Measurements from ENCODE around the gene DKK3. TPM values are rescaled to one million over a fixed set of nuclear protein-coding genes. Genes with fewer than 3 reads are reported as not detected.
A peak's percentile ranks its signal among the peaks of the same experiment; 100 is the strongest.

Gene DKK3
- total RNA-seq, 1 experiment from 2014 or later: 3.1 TPM

- no peak for DNase-seq (ENCODE audit: low read depth, low spot score)
- in situ Hi-C loops (cut with HindIII; ENCODE audit: low pct_unique_long_range_greater_than_20kb, low sequenced_read_pairs): no loop called here
Measured at GRCh38 chr11:11989774-11990744, 18.4 kb downstream of the DKK3 start.

- in situ Hi-C loops (cut with HindIII; ENCODE audit: low pct_unique_long_range_greater_than_20kb, low sequenced_read_pairs): no loop called here
- DNase-seq (ENCODE audit: low read depth, low spot score): no peak
Measured at GRCh38 chr11:11988681-11989261, 19.7 kb downstream of the DKK3 start.

- DNase-seq (ENCODE audit: low read depth, low spot score): no peak
- in situ Hi-C loops (cut with HindIII; ENCODE audit: low pct_unique_long_range_greater_than_20kb, low sequenced_read_pairs): no loop called here
Measured at GRCh38 chr11:11988099-11988651, 20.3 kb downstream of the DKK3 start.

GRCh38 chr11:11987503-11988022 lies 20.9 kb downstream of the DKK3 start:
- in situ Hi-C loops (cut with HindIII; ENCODE audit: low pct_unique_long_range_greater_than_20kb, low sequenced_read_pairs): no loop called here
- peak; percentile 36 for DNase-seq (ENCODE audit: low read depth, low spot score)

- no peak for DNase-seq (ENCODE audit: low read depth, low spot score)
- in situ Hi-C loops (cut with HindIII; ENCODE audit: low pct_unique_long_range_greater_than_20kb, low sequenced_read_pairs): no loop called here
Measured at GRCh38 chr11:11985954-11986949, 22.2 kb downstream of the DKK3 start.

GRCh38 chr11:11985016-11985715 lies 23.3 kb downstream of the DKK3 start:
- in situ Hi-C loops (cut with HindIII; ENCODE audit: low pct_unique_long_range_greater_than_20kb, low sequenced_read_pairs): no loop called here
- DNase-seq (ENCODE audit: low read depth, low spot score): no peak

- in situ Hi-C loops (cut with HindIII; ENCODE audit: low pct_unique_long_range_greater_than_20kb, low sequenced_read_pairs): no loop called here
- no peak for DNase-seq (ENCODE audit: low read depth, low spot score)
Measured at GRCh38 chr11:11984563-11984962, 23.9 kb downstream of the DKK3 start.

- in situ Hi-C loops (cut with HindIII; ENCODE audit: low pct_unique_long_range_greater_than_20kb, low sequenced_read_pairs): no loop called here
- DNase-seq (ENCODE audit: low read depth, low spot score): no peak
Measured at GRCh38 chr11:11983427-11983826, 25.0 kb downstream of the DKK3 start.

- in situ Hi-C loops (cut with HindIII; ENCODE audit: low pct_unique_long_range_greater_than_20kb, low sequenced_read_pairs): no loop called here
- DNase-seq (ENCODE audit: low read depth, low spot score): no peak
Measured at GRCh38 chr11:11982975-11983374, 25.5 kb downstream of the DKK3 start.

GRCh38 chr11:11982461-11982860 lies 26.0 kb downstream of the DKK3 start:
- in situ Hi-C loops (cut with HindIII; ENCODE audit: low pct_unique_long_range_greater_than_20kb, low sequenced_read_pairs): no loop called here
- no peak for DNase-seq (ENCODE audit: low read depth, low spot score)

- in situ Hi-C loops (cut with HindIII; ENCODE audit: low pct_unique_long_range_greater_than_20kb, low sequenced_read_pairs): no loop called here
- DNase-seq (ENCODE audit: low read depth, low spot score): no peak
Measured at GRCh38 chr11:11981840-11982239, 26.6 kb downstream of the DKK3 start.

- DNase-seq (ENCODE audit: low read depth, low spot score): no peak
- in situ Hi-C loops (cut with HindIII; ENCODE audit: low pct_unique_long_range_greater_than_20kb, low sequenced_read_pairs): no loop called here
Measured at GRCh38 chr11:11981364-11981763, 27.1 kb downstream of the DKK3 start.

GRCh38 chr11:11980841-11981308 lies 27.6 kb downstream of the DKK3 start:
- DNase-seq (ENCODE audit: low read depth, low spot score): no peak
- in situ Hi-C loops (cut with HindIII; ENCODE audit: low pct_unique_long_range_greater_than_20kb, low sequenced_read_pairs): no loop called here

GRCh38 chr11:11980200-11980599 lies 28.2 kb downstream of the DKK3 start:
- no peak for DNase-seq (ENCODE audit: low read depth, low spot score)

GRCh38 chr11:11979488-11980117 lies 28.8 kb downstream of the DKK3 start:
- in situ Hi-C loops (cut with HindIII; ENCODE audit: low pct_unique_long_range_greater_than_20kb, low sequenced_read_pairs): no loop called here
- no peak for DNase-seq (ENCODE audit: low read depth, low spot score)

More at GRCh38 chr11:11980200-11980599, 28.2 kb downstream of the DKK3 start:
- in situ Hi-C loops (cut with HindIII; ENCODE audit: low pct_unique_long_range_greater_than_20kb, low sequenced_read_pairs): no loop called here

GRCh38 chr11:11978792-11979487 lies 29.5 kb downstream of the DKK3 start:
- in situ Hi-C loops (cut with HindIII; ENCODE audit: low pct_unique_long_range_greater_than_20kb, low sequenced_read_pairs): no loop called here
- DNase-seq (ENCODE audit: low read depth, low spot score): peak; percentile 32

Data from SK-MEL-5 (cell line).